ENCODE measurements around the gene GBX1. TPM values are rescaled to one million over a fixed set of nuclear protein-coding genes. Genes with fewer than 3 reads are reported as not detected.

The GBX1 gene
- polyA plus RNA-seq (not detected in 3 replicates), polyA minus RNA-seq (not detected in 3 replicates)
- not detected for polyA plus RNA-seq (2011; ENCODE audit: low read depth)
- polyA plus RNA-seq (2011; cell fraction: cytosol; rRNA removed), result not detected in 2 replicates
- not detected in 2 replicates for polyA plus RNA-seq (2011; cell fraction: nucleus; rRNA removed)
- not detected in 2 replicates for polyA plus RNA-seq (2012; ENCODE audit: low replicate concordance)
- polyA minus RNA-seq (2011; cell fraction: cytosol; rRNA and poly(A)+ RNA removed), result not detected
- polyA minus RNA-seq (2011; cell fraction: nucleus; rRNA and poly(A)+ RNA removed), result not detected in 2 replicates

DNA sequence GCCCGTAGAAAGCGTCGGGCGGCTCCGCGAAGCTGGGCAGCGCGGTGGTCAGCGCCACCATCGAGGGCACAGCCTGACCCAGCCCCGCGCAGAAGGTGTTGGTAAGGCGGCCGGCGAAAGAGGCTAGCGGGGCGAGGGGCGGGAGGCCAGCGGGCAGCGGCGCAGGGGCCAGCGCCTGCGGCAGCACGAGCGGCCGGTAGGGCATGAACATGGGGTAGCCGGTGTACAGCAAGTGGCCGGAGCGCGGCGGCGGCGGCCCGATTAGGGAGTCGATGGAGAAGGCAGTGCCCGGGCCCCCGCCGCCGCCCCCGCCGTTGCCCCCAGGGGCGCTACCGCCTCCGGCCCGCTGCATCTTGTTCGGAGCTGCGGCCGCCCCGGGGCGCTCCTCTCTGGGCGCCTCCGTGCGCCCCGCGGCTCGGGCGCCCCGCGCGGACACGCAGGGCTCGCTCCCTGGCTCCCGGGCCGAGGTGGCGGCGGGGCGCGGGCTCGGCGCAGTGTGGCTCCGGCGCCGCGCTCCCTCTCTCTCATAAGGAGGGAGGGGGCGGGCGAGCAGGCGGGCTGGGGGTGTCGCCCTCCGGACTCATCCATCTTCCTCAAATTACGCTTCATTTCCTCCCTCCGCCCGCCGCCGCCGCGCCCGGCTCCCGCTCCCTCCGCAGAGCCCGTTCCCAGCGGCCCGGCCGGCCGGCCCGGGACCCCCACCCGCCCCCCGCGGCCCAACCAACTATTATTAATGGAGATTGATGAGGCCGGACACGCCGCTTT is at the start of gene GBX1:
TSS of gene GBX1 (minus strand) at position 498 of the 765 bp plus-strand sequence. CDS start at position 352, 146 bp downstream.
- Histone ChIP-seq H2AFZ (ENCODE audit: control insufficient read depth, low read length) (no peak within 1 kb of the TSS), H3K4me1 (ENCODE audit: control insufficient read depth, extremely low read depth, insufficient read depth, low read length) (no peaks in the 10 kb centered on the region), H3K9ac (ENCODE audit: control insufficient read depth, extremely low read depth, insufficient read depth, low read length) (no peak within 1 kb of the TSS), H3K27me3 (ENCODE audit: control insufficient read depth, extremely low read depth, insufficient read depth, low read length) (peaks cover 64% of the 10 kb centered on the region), H4K20me1 (ENCODE audit: control insufficient read depth, extremely low read depth, insufficient read depth, low read length) (peaks cover 5% of the 10 kb centered on the region), H3K27ac (ENCODE audit: control insufficient read depth, insufficient read depth, low read length) (no peak within 1 kb of the TSS), H3K36me3 (ENCODE audit: control insufficient read depth in 2 of 2, extremely low read depth in 1 of 2, insufficient read depth in 2 of 2, low read length in 2 of 2) (no peaks in the 10 kb centered on the region), H3K4me2 (ENCODE audit: control insufficient read depth, extremely low read depth, insufficient read depth, low read depth, low read length) (peak within 1 kb of the TSS; percentile 54), H3K4me3 (ENCODE audit: control insufficient read depth in 2 of 3, extremely low read depth in 1 of 3, insufficient read depth in 2 of 3, low read depth in 1 of 3, low read length in 3 of 3) (peak within 1 kb of the TSS; percentile 20 to 38 (median 34)), H3K79me2 (ENCODE audit: control insufficient read depth, insufficient read depth, low read length) (no peaks in the 10 kb centered on the region), H3K9me1 (ENCODE audit: control insufficient read depth, extremely low read depth, insufficient read depth, low read length) (no peaks in the 10 kb centered on the region), H3K9me3 (ENCODE audit: control insufficient read depth, low read depth, low read length) (no peaks in the 10 kb centered on the region)
- dilution Hi-C loops (cut with MboI; ENCODE audit: extremely low pct_ligation_motif_present, low sequenced_read_pairs), result no loop called here
- FAIRE-seq (no peak), DNase-seq (ENCODE audit: low read depth, low spot score) (no peak)
- TF ChIP-seq EZH2 (IDR thresholded peaks at IDR 0.05; ENCODE audit: low read length), result peak; percentile 79
- TF ChIP-seq, protein P1, sequence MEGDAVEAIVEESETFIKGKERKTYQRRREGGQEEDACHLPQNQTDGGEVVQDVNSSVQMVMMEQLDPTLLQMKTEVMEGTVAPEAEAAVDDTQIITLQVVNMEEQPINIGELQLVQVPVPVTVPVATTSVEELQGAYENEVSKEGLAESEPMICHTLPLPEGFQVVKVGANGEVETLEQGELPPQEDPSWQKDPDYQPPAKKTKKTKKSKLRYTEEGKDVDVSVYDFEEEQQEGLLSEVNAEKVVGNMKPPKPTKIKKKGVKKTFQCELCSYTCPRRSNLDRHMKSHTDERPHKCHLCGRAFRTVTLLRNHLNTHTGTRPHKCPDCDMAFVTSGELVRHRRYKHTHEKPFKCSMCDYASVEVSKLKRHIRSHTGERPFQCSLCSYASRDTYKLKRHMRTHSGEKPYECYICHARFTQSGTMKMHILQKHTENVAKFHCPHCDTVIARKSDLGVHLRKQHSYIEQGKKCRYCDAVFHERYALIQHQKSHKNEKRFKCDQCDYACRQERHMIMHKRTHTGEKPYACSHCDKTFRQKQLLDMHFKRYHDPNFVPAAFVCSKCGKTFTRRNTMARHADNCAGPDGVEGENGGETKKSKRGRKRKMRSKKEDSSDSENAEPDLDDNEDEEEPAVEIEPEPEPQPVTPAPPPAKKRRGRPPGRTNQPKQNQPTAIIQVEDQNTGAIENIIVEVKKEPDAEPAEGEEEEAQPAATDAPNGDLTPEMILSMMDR (optimal IDR thresholded peaks at IDR 0.05 in 1 of 3, IDR thresholded peaks at IDR 0.05 in 1 of 3, conservative IDR thresholded peaks at IDR 0.05 in 1 of 3; ENCODE audit: extremely low read depth in 1 of 3, insufficient read depth in 2 of 3, low read length in 3 of 3), result no peak

DNA sequence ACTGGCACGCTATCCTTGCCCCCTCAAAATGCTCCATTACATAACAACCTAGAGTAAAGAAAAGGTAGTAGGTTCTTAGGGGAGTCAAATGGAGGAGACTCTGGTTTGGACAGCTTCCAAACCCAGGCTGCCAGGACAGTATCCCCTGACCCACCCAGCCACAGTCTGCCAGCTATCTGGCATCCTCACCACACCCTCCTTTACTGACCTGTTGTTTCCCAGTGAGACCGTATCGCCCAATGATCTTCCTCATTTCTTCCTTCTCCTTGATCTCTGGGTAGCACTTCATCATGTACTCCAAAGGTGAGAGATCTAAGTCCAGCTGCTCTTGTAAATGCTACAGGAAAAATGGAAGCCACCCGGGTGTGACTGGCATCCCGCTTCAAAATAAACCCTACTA is 47.9 kb upstream of the GBX1 start:
- no peaks in the 10 kb centered on the region for H3K79me2 ChIP-seq (ENCODE audit: control insufficient read depth, insufficient read depth, low read length)
- no peak overlapping the region for H3K4me2 ChIP-seq (ENCODE audit: control insufficient read depth, extremely low read depth, insufficient read depth, low read depth, low read length)
- H3K9me3 ChIP-seq (ENCODE audit: control insufficient read depth, low read depth, low read length), result no peaks in the 10 kb centered on the region
- H3K4me3 ChIP-seq (ENCODE audit: control insufficient read depth in 2 of 3, extremely low read depth in 1 of 3, insufficient read depth in 2 of 3, low read depth in 1 of 3, low read length in 3 of 3), result no peak overlapping the region
- H3K4me1 ChIP-seq (ENCODE audit: control insufficient read depth, extremely low read depth, insufficient read depth, low read length), result no peaks in the 10 kb centered on the region
- H3K36me3 ChIP-seq (ENCODE audit: control insufficient read depth in 2 of 2, extremely low read depth in 1 of 2, insufficient read depth in 2 of 2, low read length in 2 of 2), result peaks cover 29 to 44% of the 10 kb centered on the region in 2 experiments
- H3K9me1 ChIP-seq (ENCODE audit: control insufficient read depth, extremely low read depth, insufficient read depth, low read length), result peaks cover 2% of the 10 kb centered on the region
- FAIRE-seq (no peak), DNase-seq (ENCODE audit: low read depth, low spot score) (no peak)
- no peak for TF ChIP-seq EZH2 (IDR thresholded peaks at IDR 0.05; ENCODE audit: low read length)
- TF ChIP-seq, protein P1 (optimal IDR thresholded peaks at IDR 0.05 in 1 of 3, IDR thresholded peaks at IDR 0.05 in 1 of 3, conservative IDR thresholded peaks at IDR 0.05 in 1 of 3; ENCODE audit: extremely low read depth in 1 of 3, insufficient read depth in 2 of 3, low read length in 3 of 3), result no peak
- H2AFZ ChIP-seq (ENCODE audit: control insufficient read depth, low read length), result no peak overlapping the region
- no peak overlapping the region for H3K27ac ChIP-seq (ENCODE audit: control insufficient read depth, insufficient read depth, low read length)
- no peak overlapping the region for H3K9ac ChIP-seq (ENCODE audit: control insufficient read depth, extremely low read depth, insufficient read depth, low read length)
- no peaks in the 10 kb centered on the region for H3K27me3 ChIP-seq (ENCODE audit: control insufficient read depth, extremely low read depth, insufficient read depth, low read length)
- dilution Hi-C loops (cut with MboI; ENCODE audit: extremely low pct_ligation_motif_present, low sequenced_read_pairs), result no loop called here
- no peaks in the 10 kb centered on the region for H4K20me1 ChIP-seq (ENCODE audit: control insufficient read depth, extremely low read depth, insufficient read depth, low read length)
